CD1c-positive myeloid dendritic cell (primary cell): Measurements from ENCODE around the gene CCDC122.
A peak's percentile ranks its signal among the peaks of the same experiment; 100 is the strongest.

ENCODE experiments used
- DNase-seq: peaks from one replicate; pipeline ENCODE4 v3.0.0-alpha.2; 2016; ENCODE audit errors: extremely low spot score

The CCDC122 gene

DNA sequence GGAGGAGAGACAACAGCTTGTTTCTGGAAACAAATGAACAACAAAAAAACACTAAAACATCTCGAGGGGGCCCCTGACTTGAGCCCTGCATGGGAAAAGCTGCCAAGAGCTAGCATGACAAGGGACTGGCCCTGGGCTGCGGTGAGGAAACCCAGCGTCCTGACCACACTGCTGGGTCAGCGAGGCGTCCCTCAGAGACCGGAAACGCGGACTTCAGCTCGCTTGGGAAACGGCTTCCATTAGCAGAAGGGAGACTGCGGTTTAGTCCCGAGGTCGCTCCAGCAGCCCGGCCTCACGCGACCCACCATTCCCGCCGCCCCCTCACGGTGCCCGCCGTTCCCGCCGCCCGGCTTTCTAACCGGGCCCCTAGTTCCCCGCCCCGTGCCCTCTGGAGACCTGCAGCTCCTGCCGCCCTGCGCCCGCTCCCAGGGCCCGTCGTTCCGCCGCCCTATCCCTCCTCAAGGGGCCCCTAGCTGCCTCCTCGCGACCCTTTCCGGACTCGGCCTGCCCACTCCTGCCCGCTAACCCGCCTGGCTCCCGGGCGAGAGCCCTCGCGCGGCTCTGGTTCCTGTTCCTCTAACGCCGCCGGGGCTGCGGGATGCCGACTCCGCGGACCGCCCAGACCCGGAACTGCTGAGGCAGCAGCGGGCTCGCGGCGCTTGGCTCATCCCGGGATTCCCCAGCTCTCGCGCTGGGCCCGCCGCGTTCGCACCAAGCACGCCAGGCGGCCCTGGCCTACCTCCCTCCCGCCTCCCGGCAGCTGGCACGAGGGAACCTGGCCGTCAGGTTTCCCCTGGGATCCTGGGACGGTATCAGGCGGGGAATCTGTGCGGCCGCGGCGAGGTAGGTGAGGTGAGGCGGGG is at the start of gene CCDC122:
Gene CCDC122 (minus strand): TSS at position 849 of the 863 bp plus-strand sequence. CDS start 10,364 bp downstream, outside the sequence.
- peak; percentile 96 for DNase-seq

DNA sequence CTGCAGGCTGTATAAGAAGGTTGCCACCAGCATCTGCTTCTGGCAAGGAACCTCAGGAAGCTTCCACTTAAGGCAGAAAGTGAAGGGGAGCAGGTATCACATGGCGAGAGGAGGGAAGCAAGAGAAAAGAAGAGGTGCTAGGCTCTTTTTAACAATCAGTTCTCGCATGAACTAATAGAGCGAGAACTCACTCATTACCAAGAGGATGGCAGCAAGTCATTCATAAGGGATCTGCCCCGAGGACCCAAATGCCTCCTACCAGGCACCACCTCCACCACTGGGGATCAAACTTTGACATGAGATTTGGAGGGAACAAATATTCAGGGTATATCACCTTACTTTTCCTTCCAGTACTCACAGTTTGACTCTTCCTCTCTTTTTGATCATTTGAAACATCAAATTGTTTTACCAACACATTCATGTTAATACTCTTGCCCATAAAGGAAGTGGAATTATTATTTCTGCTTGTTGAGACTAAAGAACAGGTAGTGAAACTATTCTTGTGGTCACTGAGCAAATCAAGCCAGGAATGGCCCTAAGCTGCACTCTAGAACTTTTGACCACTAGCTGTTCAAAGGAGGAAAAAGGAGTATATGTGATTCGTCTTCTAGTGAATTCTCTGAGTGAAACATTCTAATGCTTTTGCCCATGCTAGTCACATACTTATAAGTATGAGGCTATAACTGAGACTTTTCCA is 45.2 kb upstream of the CCDC122 start:
- DNase-seq: peak; percentile 85

DNA sequence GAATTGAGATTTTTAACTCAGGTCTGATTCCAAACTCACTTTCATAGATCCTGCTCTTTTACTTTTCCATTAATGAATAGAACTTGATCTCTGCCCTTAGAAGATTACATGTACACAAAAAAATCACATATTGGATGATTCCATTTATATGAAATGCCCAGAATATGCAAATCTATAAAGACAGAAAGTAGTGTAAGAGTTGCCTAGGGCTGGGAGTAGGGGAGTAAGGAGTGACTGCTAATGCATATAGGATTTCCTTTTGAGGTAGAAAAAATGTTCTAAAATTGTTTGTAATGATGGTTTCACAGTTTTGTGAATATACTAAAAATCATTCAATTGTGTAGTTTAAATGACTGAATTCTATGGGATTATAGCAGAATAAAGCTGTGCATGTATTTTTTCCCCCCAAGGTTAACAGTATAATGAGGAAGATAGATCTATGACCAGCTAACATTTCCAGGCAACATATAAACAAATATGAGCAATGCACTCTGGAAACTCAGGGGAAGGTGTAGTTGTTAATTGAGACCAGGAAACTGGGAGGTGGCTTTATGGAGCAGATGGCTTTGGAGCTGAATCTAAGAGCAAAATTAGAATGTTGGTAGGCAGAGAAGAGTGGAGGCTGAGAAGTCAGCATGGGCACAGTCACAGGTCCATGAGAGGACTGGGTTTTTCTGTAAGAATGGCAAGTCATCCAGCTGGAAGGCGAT is 41.6 kb upstream of the CCDC122 start:
- DNase-seq: no peak

DNA sequence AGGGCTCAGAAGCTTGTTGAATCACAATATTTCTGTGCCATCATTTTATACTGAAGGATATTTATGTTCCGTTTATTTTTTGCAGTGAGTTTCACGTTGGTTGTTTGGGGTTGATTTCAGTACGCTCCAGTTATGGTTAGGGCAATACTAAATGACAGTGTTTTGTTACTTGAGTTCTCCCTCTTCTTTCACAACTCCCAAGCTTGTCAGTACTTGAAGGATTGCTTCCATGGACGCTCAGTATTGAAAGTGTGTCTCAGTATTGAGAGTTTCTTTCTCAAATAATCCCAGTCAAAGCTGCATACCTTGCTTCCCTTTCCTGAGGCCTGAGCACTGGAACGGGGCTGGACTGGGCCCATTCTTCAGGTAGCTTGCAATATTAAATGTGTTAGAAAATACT is 39.1 kb upstream of the CCDC122 start:
- DNase-seq: no peak

DNA sequence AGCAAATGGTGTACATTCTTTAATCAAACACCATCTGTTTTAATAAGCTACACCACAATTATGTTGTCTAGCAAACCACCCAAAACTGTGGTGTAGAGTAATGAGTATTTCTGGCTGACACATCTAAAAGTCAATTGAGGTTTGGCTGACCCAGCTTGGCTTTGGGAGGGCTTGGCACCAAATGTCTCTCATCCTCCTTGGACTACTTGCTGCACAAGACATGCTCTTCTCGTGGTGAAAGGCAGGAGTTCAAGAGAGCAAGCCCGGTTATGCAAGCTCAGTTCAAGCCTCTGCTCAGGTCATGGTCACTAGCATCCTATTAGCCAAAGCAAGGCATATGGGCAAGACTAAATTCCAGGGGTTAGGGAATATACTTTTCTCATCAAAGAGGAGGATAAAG is 37.3 kb upstream of the CCDC122 start:
- no peak for DNase-seq

DNA sequence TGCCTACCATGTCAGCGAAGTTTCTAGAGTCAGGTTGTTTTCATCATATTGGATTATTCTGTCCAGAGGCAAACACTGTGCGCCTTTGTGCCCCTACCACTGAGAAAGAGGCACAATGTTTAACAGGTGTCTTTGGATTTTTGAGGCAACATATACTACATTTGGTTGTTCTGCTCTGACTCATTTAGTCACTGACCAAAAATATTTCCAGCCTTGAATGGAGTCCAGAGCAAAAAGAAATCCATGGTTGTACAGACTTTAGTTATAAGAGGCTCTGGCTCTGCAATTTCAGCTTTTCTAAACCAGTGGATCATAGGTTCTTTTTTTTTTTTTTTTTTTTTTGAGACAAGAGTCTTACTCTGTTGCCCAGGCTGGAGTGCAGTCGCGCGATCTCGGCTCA is 35.9 kb upstream of the CCDC122 start:
- no peak for DNase-seq

DNA sequence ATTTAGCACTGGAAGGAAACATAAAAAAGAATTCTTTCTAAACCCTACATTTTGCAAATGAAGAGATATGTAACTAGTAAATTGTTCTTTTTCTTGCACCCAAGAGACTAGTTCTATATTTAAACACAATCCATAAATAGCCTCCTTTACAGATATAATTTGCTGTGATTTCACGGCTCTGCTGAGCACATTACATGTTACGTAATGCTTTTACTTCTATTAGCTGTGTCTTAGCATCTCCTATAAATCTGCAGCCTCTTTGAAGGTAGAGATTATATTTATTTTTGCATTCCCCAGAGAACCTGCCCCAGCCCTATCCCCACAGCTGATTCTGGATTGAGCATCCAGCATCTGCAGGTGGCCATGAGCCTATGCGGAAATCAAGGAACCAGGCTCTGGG is 32.3 kb upstream of the CCDC122 start:
- DNase-seq: no peak

DNA sequence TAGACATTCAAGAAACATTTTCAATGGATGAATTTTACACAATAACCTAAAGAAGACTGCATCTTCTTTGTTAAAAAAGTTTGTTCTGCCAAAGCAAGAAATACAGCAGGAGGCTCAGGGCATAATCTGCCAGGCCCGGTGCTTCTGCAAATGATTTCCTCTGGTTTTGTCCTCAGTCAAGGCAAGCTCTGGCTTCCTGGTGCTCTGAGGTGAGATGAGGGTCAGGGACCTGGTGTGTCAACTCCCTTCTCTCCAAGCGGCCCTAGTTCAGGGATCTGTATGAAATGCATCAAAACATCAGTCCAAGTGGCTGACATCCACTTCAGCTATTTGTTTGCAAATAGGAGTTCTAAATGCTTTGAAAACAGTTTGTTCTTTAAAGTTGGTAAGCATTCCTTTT is 31.7 kb upstream of the CCDC122 start:
- DNase-seq: no peak

DNA sequence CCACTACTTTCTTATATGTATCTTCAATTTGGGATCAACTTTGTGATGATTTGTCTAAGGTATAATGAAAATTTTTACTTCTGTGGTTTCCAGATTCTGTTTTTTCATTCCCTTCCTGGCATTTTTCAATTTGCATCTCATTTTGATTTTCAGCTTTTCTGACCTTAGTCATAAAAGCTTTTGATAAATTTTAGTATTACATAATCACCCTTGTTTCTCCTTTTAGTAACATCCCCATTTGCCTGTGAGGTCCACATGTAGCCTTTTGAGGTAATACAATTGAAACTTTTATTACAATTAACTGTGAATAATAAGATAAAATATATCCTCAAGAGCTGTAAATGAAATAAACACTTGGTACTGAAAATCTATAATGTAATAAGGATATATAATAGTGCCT is 31.3 kb upstream of the CCDC122 start:
- DNase-seq: no peak

DNA sequence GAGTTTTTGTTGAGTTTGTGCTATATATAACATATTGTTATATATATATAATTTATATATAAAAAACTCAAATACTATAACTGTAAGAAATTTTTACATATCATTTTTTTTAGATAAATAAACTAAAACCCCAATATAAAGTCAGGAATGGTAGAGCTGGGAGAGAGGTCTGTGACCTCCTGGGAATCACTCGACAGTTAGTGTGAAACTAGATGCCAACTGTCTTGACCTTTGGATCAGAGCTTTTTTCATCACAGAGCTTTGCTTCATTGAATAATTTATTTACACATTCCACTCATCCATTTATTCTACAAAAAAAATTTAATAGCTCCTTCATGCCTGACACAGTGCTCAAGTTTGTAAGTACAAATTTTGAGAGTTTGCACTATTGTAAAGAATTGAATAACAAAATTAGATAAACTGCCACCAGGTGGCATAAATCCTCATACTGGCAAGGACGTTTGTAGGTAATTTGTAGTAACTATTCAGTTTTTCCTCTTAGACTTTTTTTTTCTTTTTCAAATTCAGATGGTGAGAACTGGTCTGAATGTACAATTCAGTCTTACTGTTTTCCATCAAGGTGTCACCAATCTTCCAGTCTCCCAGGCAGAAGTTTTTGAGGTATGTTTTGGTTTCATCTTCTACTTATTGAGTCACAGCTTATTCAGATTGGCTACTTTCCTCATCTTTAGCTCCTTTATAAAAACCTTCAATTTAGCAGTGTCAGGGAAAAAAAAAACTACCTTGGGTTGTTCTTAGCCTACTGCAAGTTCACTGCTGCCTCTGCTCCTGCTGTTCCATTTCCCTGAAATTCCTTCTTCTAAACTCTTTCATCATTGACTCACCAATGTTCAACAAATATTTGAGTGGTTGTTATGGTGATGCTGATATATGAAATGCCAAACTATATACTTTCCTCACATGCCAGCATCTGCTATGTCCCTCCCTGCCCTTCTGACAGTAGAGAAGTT is 28.9 kb upstream of the CCDC122 start:
- peak; percentile 64 for DNase-seq

DNA sequence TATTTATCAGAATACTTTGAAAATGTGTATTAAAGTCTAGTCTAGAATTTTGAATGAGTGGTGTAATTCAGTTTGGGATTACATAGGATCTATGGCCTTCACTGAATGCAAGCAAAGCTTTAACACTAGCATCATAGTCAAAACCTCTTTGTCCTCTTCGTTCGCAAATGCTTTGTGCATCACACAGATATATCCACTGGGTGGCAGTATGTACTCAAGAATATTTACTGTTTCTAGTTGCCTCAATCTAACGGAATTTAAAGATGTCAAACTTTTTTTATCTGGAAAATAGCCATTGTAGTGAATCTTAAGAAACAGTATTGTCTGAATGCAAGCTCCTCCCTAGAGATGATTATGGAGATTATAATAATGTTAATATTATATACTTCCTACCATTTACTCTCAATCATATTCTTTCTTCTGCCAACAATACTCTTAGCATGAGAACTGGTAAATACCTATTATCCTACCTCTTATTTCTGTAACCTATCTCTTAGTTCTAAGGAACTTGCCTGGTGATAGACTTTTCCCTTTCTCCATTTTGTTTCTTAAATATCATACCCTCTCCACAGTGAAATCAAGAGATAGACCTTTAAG is 26.0 kb upstream of the CCDC122 start:
- DNase-seq: peak; percentile 79

DNA sequence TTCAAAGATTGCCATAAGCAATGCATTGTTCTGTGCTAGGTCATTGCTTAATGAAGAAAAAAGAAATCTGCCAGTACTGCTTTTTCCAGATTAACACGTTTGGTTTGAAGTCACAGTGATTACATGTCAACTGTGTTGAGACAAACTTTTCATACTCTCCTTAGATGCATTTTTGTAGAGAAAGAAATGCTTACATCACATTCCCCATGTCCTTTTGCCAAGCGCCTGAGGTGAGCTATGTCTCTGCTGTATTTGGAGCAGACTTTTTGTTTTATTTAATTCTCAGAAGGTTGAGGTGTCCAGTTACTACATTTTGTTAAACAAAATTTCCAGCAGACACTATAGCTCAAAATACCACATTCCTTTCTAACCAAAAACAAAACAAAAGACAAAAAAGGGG is 16.4 kb upstream of the CCDC122 start:
- no peak for DNase-seq

DNA sequence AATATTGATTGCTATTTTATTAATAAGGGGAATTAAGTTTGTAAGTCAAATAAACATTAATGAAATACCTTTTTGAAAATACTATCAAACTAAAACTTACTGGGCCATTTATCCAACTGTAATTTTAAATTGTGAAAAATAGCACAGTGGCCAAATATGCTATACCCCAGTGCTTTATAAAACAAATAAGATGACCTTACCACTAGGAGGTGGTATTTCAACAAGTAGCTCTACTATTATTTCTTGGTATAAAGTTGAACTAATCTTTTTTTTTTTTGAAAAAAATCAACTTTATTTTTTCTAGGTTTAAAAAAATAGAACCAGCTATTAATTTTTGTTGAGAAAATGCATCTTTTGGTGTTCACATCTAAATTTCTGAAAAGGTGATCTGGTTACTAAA is 14.9 kb upstream of the CCDC122 start:
- no peak for DNase-seq

DNA sequence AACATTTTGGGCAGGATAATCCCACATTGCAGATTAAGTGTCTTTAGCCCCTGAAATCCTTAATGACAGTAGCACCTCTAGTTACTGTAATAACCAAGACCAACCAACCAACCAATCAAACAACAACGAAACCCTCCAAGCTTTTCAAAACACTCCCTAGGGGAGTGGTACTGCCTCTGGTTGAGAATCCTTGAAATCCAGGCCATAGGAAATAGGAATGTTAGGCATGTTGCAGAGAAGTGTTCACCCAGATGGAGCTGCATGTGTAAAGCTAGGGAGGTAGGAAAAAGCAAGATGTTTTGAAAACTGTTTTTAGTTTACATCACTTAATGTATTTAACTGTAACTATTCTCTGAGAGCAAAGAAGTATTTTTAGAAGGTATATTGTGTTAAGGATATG is 4.7 kb upstream of the CCDC122 start:
- DNase-seq: no peak

DNA sequence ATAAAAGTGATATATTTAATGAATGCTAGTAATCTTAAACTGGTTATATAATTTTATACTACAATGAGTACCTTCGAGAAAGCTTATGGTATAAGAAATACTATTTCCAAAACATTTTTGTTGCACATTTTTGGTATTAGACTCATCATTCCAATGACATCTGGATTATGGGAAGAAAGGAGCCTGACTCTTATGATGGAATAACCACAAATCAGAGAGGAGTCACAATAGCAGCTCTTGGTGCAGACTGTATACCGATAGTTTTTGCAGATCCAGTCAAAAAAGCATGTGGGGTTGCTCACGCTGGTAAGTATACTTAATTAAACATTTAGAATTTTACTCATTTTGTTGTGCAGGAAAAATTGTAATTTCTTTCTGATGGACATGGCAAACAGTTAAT is 4.1 kb upstream of the CCDC122 start:
- DNase-seq: no peak

DNA sequence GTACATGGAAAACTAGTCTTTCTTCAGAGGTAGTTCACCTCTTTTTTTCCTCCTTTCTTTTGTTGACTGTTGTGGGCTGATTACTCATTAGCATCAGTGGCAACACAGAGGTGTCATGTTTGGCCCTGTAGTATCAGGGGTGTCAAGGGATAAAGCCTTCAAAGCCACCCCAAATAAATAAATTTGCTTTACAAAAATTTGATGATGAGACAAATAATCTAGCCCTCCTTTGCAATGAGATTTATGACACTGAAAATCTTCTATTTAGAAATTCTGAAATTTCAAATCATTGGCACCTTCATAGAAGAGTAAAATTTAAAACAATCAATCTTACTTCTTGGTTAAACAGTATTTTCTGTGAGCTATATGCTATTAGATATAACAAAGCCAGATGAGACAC is 2.0 kb upstream of the CCDC122 start:
- DNase-seq: no peak

DNA sequence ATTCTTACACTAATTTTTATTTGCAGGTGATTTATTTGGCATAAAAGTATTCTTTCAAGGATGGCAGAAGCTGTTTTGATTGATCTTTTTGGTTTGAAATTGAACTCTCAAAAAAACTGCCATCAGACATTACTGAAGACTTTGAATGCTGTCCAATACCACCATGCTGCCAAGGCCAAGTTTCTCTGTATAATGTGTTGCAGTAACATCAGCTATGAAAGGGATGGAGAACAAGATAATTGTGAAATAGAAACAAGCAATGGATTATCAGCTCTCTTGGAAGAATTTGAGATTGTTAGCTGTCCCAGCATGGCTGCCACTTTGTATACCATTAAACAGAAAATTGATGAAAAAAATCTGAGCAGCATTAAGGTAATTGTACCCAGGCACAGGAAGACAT is 1.4 kb upstream of the CCDC122 start:
- DNase-seq: no peak

DNA sequence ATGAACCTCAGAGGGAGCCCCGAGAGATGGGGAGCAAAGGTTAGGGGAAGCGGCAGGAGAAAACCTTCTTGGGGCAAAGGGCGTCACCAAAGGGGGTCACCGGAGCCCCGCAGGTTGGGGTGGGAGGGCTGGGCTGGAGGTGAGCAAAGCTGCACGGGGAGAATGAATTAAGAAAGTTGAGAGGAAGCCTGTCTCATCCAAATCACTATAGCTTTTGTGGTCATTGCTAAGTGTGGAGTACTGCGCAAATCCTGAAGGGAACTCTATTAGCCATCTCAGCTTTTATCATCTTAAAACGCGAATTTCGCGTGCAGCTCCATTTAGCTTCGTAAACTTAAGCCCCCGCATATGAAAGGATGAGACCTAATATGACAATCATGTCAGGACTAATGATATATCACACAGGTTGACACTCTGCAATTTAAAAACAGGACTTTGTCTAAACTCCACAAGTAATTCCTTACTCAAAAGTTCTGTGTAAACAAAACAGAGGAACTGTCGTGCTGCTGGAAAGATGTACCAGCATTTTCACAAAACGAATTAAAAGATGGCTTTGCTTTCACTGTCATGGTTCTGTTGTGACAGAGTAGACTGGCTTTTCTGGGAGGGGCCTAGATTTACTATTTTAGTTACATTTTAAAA is 795 bp upstream of the CCDC122 start:
- peak; percentile 20 for DNase-seq

DNA sequence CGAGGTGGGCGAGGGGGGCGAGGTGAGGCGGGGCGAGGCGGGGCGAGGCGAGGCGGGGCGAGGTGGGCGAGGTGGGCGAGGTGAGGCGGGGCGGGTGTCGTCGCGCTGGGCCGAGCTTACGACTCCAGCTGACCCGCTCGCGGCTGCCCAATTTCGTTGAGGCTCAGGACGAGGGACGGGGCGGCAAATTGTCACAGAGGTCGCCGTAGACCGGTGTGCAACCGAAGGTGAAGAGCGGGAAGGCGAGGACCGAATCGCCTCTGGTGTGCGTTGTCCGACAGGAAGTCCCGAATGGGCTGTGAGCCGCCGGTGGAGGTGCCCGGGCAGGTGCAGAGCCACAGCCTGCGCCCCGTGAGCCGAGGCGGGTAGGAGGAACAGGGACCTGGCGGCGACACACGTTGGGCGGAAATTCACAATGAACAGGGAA is 228 bp upstream of the CCDC122 start, which contains the start of gene LACC1:
Gene LACC1 (plus strand): TSS at position 150 of the 427 bp plus-strand sequence. CDS start 1,082 bp downstream, outside the sequence.
- DNase-seq: peak; percentile 46

DNA sequence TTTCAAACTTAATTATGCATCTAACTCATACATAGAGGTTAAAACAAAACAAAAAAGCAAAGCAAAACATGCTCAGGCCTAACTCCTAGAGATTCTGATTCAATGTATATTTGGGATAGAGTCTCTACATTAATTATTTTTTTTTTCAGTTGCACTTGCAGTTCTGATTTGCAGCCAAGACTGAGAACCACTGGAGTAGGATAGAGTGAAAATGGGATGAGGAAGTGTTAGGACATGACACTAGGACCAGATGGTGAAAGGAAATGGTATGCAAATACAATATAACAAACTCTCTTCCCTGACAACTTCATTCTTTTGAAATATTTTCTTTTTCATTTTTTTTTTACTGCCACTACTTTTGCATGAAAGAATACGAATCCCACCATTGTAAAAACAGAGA is 1.8 kb downstream of the CCDC122 start:
- peak; percentile 14 for DNase-seq
